Stimulated activated CD8-positive, alpha-beta memory T cell treated with anti-CD3 and anti-CD28 coated beads, Interleukin-15, amount 100 ng/mL, for 4 hours (primary cell): ENCODE results near the gene MCOLN3.

Experiments
- DNase-seq, 2 donors: peaks; one replicate each; pipeline ENCODE4 v3.0.0-alpha.2; 2020; ENCODE audit warnings: low read depth in 2 of 2

MCOLN3 gene

GRCh38 chr1:85048296-85049064 lies at the start of gene MCOLN3:
Gene MCOLN3, minus strand, starts transcription at chr1:85048500. Its CDS starts 3,140 bp downstream, at chr1:85045360.
- DNase-seq, result no peak

GRCh38 chr1:85093644-85094043 lies 45.3 kb upstream of the MCOLN3 start:
- no peak for DNase-seq

- no peak for DNase-seq
These were observed 43.5 kb upstream of the MCOLN3 start for GRCh38 chr1:85091671-85092280.

- DNase-seq, result no peak
These were observed 41.9 kb upstream of the MCOLN3 start for GRCh38 chr1:85090225-85090624.

- DNase-seq, result no peak
These were observed 40.9 kb upstream of the MCOLN3 start for GRCh38 chr1:85089203-85089602.

- no peak for DNase-seq
These were observed 40.1 kb upstream of the MCOLN3 start for GRCh38 chr1:85088408-85088784.

GRCh38 chr1:85087659-85088407 lies 39.5 kb upstream of the MCOLN3 start:
- no peak for DNase-seq

GRCh38 chr1:85085417-85085816 lies 37.1 kb upstream of the MCOLN3 start:
- DNase-seq, result no peak

GRCh38 chr1:85078903-85079302 lies 30.6 kb upstream of the MCOLN3 start:
- DNase-seq, result no peak

GRCh38 chr1:85074365-85074964 lies 26.2 kb upstream of the MCOLN3 start:
- DNase-seq, result no peak

- DNase-seq, result no peak
These were observed 22.7 kb upstream of the MCOLN3 start for GRCh38 chr1:85070972-85071492.

GRCh38 chr1:85068846-85069245 lies 20.5 kb upstream of the MCOLN3 start:
- no peak for DNase-seq

- DNase-seq, result no peak
These were observed 17.2 kb upstream of the MCOLN3 start for GRCh38 chr1:85065550-85065949.

GRCh38 chr1:85062425-85063026 lies 14.2 kb upstream of the MCOLN3 start:
- DNase-seq, result no peak

- peak; percentile 42 to 79 for DNase-seq
These were observed 13.6 kb upstream of the MCOLN3 start for GRCh38 chr1:85061711-85062424.

- DNase-seq, result no peak
These were observed 11.7 kb upstream of the MCOLN3 start for GRCh38 chr1:85060038-85060437.

GRCh38 chr1:85059563-85059962 lies 11.3 kb upstream of the MCOLN3 start:
- no peak for DNase-seq

GRCh38 chr1:85058786-85059185 lies 10.5 kb upstream of the MCOLN3 start:
- no peak for DNase-seq

- DNase-seq, result no peak
These were observed 10.0 kb upstream of the MCOLN3 start for GRCh38 chr1:85058311-85058710.

GRCh38 chr1:85054664-85055063 lies 6.4 kb upstream of the MCOLN3 start:
- DNase-seq, result no peak

GRCh38 chr1:85049735-85050166 lies 1.5 kb upstream of the MCOLN3 start:
- no peak for DNase-seq
